Keratinocyte (primary cell): Measurements from ENCODE around the gene DIRAS3. TPM values are rescaled to one million over a fixed set of nuclear protein-coding genes. Genes with fewer than 3 reads are reported as not detected.

Experiments
- DNase-seq: peaks from one replicate; pipeline ENCODE4 v3.0.0-alpha.2; 2011; ENCODE audit warnings: low read depth, missing footprints, low spot score
- FAIRE-seq: peaks from 2 replicates; lab custom pipeline; 2011; peaks lifted over from hg19 to GRCh38; lab: Jason Lieb, UNC
- H2AFZ ChIP-seq: 2 replicates; pipeline ENCODE4 v1.6.0; 2012; ENCODE audit warnings: low read length, control low read depth, inconsistent platforms; ENCODE audit not compliant: control insufficient read depth
- H3K27ac ChIP-seq: 2 replicates; pipeline ENCODE4 v1.5.1; 2011; ENCODE audit warnings: low read length; ENCODE audit not compliant: control insufficient read depth, insufficient read depth
- H3K27me3 ChIP-seq: 3 replicates; pipeline ENCODE4 v1.6.0; 2011; ENCODE audit warnings: low read length; ENCODE audit not compliant: control insufficient read depth, insufficient read depth; ENCODE audit errors: extremely low read depth
- H3K36me3 ChIP-seq, 2 experiments: 2 replicates in 1 of 2; 3 replicates in 1 of 2; pipeline ENCODE4 v1.5.1; 2011; ENCODE audit warnings: low read length in 2 of 2, mild to moderate bottlenecking in 1 of 2; ENCODE audit not compliant: control insufficient read depth in 2 of 2, insufficient read depth in 2 of 2; ENCODE audit errors: extremely low read depth in 1 of 2
- H3K4me1 ChIP-seq: 3 replicates; pipeline ENCODE4 v1.5.1; 2011; ENCODE audit warnings: low read length; ENCODE audit not compliant: control insufficient read depth, insufficient read depth; ENCODE audit errors: extremely low read depth
- H3K4me2 ChIP-seq: 3 replicates; pipeline ENCODE4 v1.6.0; 2011; ENCODE audit warnings: low read depth, low read length; ENCODE audit not compliant: control insufficient read depth, insufficient read depth; ENCODE audit errors: extremely low read depth
- H3K4me3 ChIP-seq, 3 experiments: fragments of 200-600 bp in 1 of 3; sonication (generic) in 1 of 3; 2 replicates in 2 of 3; 3 replicates in 1 of 3; pipeline ENCODE4 v1.5.1; 2011 to 2016; ENCODE audit warnings: low read length in 3 of 3, mild to moderate bottlenecking in 3 of 3, control low read depth in 2 of 3, inconsistent platforms in 1 of 3, low read depth in 1 of 3, mixed read lengths in 1 of 3, mixed run types in 1 of 3, moderate library complexity in 1 of 3; ENCODE audit not compliant: control insufficient read depth in 2 of 3, insufficient read depth in 2 of 3; ENCODE audit errors: extremely low read depth in 1 of 3
- H3K79me2 ChIP-seq: 2 replicates; pipeline ENCODE4 v1.6.0; 2012; ENCODE audit warnings: low read length; ENCODE audit not compliant: control insufficient read depth, insufficient read depth
- H3K9ac ChIP-seq: 3 replicates; pipeline ENCODE4 v1.6.0; 2011; ENCODE audit warnings: low read length; ENCODE audit not compliant: control insufficient read depth, insufficient read depth; ENCODE audit errors: extremely low read depth
- H3K9me1 ChIP-seq: 3 replicates; pipeline ENCODE4 v1.6.0; 2011; ENCODE audit warnings: low read length; ENCODE audit not compliant: control insufficient read depth, insufficient read depth; ENCODE audit errors: extremely low read depth
- H3K9me3 ChIP-seq: 2 replicates; pipeline ENCODE4 v1.5.1; 2012; ENCODE audit warnings: low read depth, low read length; ENCODE audit not compliant: control insufficient read depth
- H4K20me1 ChIP-seq: 3 replicates; pipeline ENCODE4 v1.6.0; 2011; ENCODE audit warnings: low read length; ENCODE audit not compliant: control insufficient read depth, insufficient read depth; ENCODE audit errors: extremely low read depth
- EZH2 ChIP-seq: IDR thresholded peaks from one replicate; pipeline ENCODE4 v1.6.1; 2012; ENCODE audit warnings: inconsistent platforms, mild to moderate bottlenecking, low read length, moderate library complexity
- dilution Hi-C: fragments of 300-500 bp; cut with MboI; formaldehyde crosslinking; loops from one replicate; pipeline ENCODE4 v1.7.0; 2020; ENCODE audit warnings: low sequenced_read_pairs; ENCODE audit not compliant: extremely low pct_ligation_motif_present
- polyA plus RNA-seq, 5 experiments: library from polyadenylated mRNA; depleted of rRNA in 3 of 5; stranded (reverse) in 3 of 5; stranded (forward) in 1 of 5; unstranded in 1 of 5; fragments of >200 nt; gene quantifications; 1 replicate in 1 of 5; 2 replicates in 3 of 5; 3 replicates in 1 of 5; pipeline versions ENCODE4 v1.2.1 to v1.2.3, GENCODE V29; 2011 to 2012; ENCODE audit warnings: missing spikeins in 2 of 5, low read depth in 1 of 5, low replicate concordance in 1 of 5
- TF ChIP-seq, protein P1 (sequence below), 3 experiments: IDR thresholded peaks in 1 of 3; conservative IDR thresholded peaks in 1 of 3; optimal IDR thresholded peaks in 1 of 3; 2 replicates in 2 of 3; 3 replicates in 1 of 3; pipeline versions ENCODE3 to v1.5.1; 2011; ENCODE audit warnings: low read length in 3 of 3, mild to moderate bottlenecking in 3 of 3, moderate library complexity in 2 of 3, control low read depth in 1 of 3, inconsistent platforms in 1 of 3; ENCODE audit not compliant: insufficient read depth in 2 of 3; ENCODE audit errors: extremely low read depth in 1 of 3

Gene DIRAS3
- polyA plus RNA-seq, 1 donor (not counting 4 experiments of a cell fraction or from before 2014, with no cell fraction given): 0.20 TPM

- no peaks in the 10 kb centered on the region for H3K4me1 ChIP-seq
- H3K36me3 ChIP-seq: no peaks in the 10 kb centered on the region
- no peaks in the 10 kb centered on the region for H3K79me2 ChIP-seq
- no peak overlapping the region for H3K4me3 ChIP-seq
- H3K9ac ChIP-seq: no peak overlapping the region
- FAIRE-seq (no peak), DNase-seq (no peak)
- H4K20me1 ChIP-seq: no peaks in the 10 kb centered on the region
- no peaks in the 10 kb centered on the region for H3K9me3 ChIP-seq
- dilution Hi-C loops: no loop called here
- H3K9me1 ChIP-seq: no peaks in the 10 kb centered on the region
- no peak for TF ChIP-seq EZH2
- TF ChIP-seq, protein P1, sequence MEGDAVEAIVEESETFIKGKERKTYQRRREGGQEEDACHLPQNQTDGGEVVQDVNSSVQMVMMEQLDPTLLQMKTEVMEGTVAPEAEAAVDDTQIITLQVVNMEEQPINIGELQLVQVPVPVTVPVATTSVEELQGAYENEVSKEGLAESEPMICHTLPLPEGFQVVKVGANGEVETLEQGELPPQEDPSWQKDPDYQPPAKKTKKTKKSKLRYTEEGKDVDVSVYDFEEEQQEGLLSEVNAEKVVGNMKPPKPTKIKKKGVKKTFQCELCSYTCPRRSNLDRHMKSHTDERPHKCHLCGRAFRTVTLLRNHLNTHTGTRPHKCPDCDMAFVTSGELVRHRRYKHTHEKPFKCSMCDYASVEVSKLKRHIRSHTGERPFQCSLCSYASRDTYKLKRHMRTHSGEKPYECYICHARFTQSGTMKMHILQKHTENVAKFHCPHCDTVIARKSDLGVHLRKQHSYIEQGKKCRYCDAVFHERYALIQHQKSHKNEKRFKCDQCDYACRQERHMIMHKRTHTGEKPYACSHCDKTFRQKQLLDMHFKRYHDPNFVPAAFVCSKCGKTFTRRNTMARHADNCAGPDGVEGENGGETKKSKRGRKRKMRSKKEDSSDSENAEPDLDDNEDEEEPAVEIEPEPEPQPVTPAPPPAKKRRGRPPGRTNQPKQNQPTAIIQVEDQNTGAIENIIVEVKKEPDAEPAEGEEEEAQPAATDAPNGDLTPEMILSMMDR (optimal IDR thresholded peaks at IDR 0.05 in 1 of 3, IDR thresholded peaks at IDR 0.05 in 1 of 3, conservative IDR thresholded peaks at IDR 0.05 in 1 of 3; ENCODE audit: extremely low read depth in 1 of 3, insufficient read depth in 2 of 3, low read length in 3 of 3): no peak
- H3K27me3 ChIP-seq: no peaks in the 10 kb centered on the region
- H3K27ac ChIP-seq: no peak overlapping the region
- H2AFZ ChIP-seq: no peak overlapping the region
- H3K4me2 ChIP-seq: no peak overlapping the region
Measured at GRCh38 chr1:68087184-68087583, 36.8 kb upstream of the DIRAS3 start.

- Histone ChIP-seq H3K9ac (no peak overlapping the region), H3K9me1 (no peaks in the 10 kb centered on the region), H2AFZ (no peak overlapping the region), H3K4me3 (no peak overlapping the region), H3K79me2 (no peaks in the 10 kb centered on the region), H3K27ac (no peak overlapping the region), H3K9me3 (no peaks in the 10 kb centered on the region), H3K4me1 (no peaks in the 10 kb centered on the region), H3K36me3 (no peaks in the 10 kb centered on the region), H4K20me1 (no peaks in the 10 kb centered on the region), H3K4me2 (no peak overlapping the region), H3K27me3 (no peaks in the 10 kb centered on the region)
- dilution Hi-C loops: no loop called here
- no peak for TF ChIP-seq EZH2
- TF ChIP-seq, protein P1 (optimal IDR thresholded peaks at IDR 0.05 in 1 of 3, IDR thresholded peaks at IDR 0.05 in 1 of 3, conservative IDR thresholded peaks at IDR 0.05 in 1 of 3; ENCODE audit: extremely low read depth in 1 of 3, insufficient read depth in 2 of 3, low read length in 3 of 3): no peak
- no peak for DNase-seq
- FAIRE-seq: no peak
Measured at GRCh38 chr1:68085752-68086151, 35.3 kb upstream of the DIRAS3 start.
